Mucosa of gallbladder (tissue), 1 donor: ENCODE results near the gene CCDC85C. TPM values are rescaled to one million over a fixed set of nuclear protein-coding genes. Genes with fewer than 3 reads are reported as not detected.

Experiments used
- total RNA-seq: library from RNA; stranded (reverse); gene quantifications from one replicate; pipeline ENCODE4 v1.2.1, GENCODE V29; 2021
- donor health status: DM: no; HTN: no; CAD: no.

The CCDC85C gene
- total RNA-seq, 1 donor from 2014 or later = 41.3 TPM

Other genes with a start within 250 kb of the CCDC85C start
- 68.9 TPM for gene SETD3, start 123.3 kb downstream of the CCDC85C start, total RNA-seq
- 45.5 TPM for gene CCNK, start 122.8 kb downstream of the CCDC85C start, total RNA-seq
- gene HHIPL1, start 40.9 kb upstream of the CCDC85C start, total RNA-seq = 5.3 TPM
- gene CYP46A1, start 80.1 kb upstream of the CCDC85C start, total RNA-seq = 1.8 TPM
- 49.9 TPM for gene EML1, start 189.2 kb upstream of the CCDC85C start, total RNA-seq